A673 (cell line): ENCODE results near the gene PSORS1C1.

Experiments used
- CTCF ChIP-seq: fragments of 300-800, 200-600 bp; sonication (generic); conservative IDR thresholded peaks from 2 replicates; pipeline ENCODE4 v1.5.1; 2017; ENCODE audit warnings: low read depth, mild to moderate bottlenecking, antibody characterized with exemption, low read length, moderate library complexity, mixed read lengths
- EZH2 ChIP-seq: fragments of 200-600 bp; sonication (generic); IDR thresholded peaks from 2 replicates; pipeline ENCODE4 v1.6.1; 2017; ENCODE audit warnings: borderline replicate concordance, low read depth, mild to moderate bottlenecking, mixed read lengths, antibody characterized with exemption, low read length; ENCODE audit not compliant: poor library complexity, severe bottlenecking

- TF ChIP-seq CTCF (peak; percentile 93), EZH2 (no peak)
Observed at GRCh38 chr6:31068669-31069340, 45.8 kb upstream of the PSORS1C1 start.
